ENCODE data around the gene SOX18. TPM values are rescaled to one million over a fixed set of nuclear protein-coding genes. Genes with fewer than 3 reads are reported as not detected.

SOX18 gene
- total RNA-seq, 1 donor from 2014 or later: 27.2 TPM

DNA sequence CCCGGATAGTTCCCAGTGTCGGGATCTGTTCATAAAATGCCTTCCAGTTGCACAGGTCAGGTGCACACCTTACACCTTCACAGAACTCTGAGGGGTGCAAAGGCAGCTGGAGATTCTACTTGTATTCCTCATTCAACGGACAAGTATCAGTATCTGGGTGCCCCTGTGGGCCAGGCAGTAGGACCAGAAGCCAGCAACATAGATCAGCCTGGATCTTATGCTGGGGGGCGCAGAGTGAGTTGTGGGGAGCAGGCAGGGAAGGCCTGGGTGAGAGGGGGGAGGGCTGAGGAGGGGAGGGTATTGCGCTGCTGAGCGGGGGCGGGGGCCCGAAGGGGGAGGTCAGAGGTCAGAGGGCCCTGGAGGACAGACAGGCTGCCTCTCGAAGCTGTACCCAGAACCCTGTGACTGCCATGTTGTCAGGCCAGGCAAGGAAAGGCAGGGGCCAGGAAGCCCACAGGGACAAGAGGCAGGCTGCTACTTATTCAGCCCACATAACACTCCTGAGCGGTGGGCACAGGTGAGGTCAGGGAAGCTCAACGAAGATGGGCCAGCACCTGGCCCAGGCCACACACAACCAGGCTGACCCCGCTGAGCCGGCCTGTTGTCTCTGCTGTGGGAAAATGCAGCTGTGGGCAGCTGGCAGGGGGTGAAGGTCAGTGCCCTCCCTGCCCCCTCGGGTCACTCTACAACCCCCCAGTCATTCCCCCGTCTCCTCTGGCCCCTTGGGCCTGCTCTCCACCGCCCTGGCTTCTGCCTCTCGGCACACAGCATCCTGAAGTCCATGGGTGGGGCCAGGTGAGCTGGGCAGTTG lies 31.6 kb upstream of the SOX18 start:
- DNase-seq (ENCODE audit: low read depth in 2 of 2): no peak

DNA sequence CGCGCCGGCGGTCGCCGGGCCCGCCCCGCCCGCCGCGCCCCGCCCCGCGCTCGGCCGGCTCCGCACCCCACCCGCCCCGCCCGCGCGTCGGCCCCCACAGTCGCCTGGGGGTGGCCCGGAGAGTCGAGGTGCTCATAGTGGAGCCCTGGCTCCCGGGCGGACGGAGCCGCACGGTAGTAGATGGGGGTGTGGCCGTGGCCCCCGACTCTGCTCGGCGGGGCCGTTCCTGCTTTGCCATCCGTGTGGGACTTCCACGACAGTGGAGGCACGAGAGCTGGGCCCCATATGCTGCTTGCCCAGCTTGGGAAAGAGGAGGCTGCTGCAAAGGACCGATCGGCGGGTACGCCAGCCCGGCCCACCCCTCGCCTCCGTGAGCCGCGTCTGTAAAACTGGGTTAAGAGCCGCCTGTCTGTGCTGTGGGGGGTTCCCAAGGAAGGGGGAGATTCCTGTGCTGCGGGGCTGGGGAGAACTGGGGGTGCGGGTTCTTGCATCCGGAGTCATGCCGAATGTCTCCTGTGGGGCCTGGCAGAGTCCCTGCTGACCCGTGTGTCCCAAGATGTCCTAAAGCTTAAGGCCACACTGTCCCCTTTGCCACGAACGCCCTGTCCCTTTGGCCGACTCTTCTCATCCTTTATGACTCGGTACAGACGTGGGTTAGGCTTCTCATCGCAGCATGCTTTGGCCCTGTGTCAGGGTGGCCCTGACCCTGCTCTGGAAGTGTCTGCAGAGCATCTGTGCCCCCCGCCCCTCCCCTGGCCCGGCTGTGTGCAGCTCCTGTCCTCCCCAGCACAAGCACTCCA lies 30.8 kb upstream of the SOX18 start, which contains the start of gene OPRL1:
OPRL1 (plus strand) TSS at position 70 of the 800 bp plus-strand sequence. CDS start 12,639 bp downstream, outside the sequence.
- DNase-seq (ENCODE audit: low read depth in 2 of 2): peak in 1 of 2 donors; percentile 32

DNA sequence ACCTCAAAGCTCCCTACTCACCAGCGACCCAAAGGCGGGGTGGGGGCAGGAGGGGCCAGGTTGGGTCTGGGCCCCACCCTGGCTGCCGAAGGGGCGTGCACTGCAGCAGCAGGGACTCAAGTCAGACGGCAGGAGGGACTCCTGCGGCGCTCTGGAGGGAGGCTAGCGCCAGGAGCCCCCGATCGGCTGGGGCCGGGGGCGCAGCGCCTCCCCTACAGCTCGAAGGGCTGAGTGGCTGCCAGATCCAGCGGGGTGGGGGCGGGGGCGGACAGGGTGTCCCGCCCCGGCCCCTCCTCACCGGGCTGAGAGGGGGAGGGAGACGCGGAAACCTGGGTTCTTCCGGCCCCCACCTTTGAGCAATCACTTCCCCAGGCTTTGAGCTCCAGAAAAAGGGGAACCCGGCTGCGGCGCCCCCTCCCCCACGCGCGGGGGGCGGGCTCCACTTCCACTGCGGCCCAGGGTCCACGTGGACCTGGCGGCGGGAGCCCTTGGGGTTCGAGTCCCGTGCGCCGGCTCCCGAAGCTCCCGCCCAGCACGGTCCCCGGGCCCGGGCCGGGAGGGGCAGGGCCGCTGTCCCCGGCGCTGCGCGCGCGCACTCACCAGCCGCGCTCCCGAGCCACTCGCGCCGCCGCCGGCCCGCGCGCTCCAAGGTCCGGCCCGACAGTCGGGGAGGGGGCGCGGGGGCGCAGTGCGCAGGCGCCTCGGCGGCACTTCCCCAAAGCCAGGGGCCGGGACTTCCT lies 30.0 kb upstream of the SOX18 start, which contains the start of gene RGS19:
RGS19 (minus strand) TSS at position 246 of the 740 bp plus-strand sequence. CDS start 2,632 bp downstream, outside the sequence.
- peak; percentile 47 to 83 for DNase-seq (ENCODE audit: low read depth in 2 of 2)

DNA sequence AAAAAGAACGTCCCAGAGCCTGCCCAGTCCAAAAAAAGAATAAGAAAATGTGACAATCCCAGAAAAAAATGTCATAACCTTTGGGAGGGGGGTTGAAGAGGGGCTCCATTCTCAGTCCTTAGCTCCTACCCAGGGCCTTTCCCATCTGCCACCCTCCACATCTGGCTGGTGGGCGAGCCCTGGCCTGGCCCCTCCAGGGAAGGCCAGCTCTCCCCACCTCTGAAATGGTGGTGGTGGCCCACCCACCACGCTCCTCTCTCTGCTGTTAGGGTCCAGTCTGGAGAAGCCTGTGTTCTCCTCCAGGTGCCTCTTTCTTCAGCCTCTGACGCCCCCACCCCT lies 29.5 kb upstream of the SOX18 start:
- no peak for DNase-seq (ENCODE audit: low read depth in 2 of 2)

DNA sequence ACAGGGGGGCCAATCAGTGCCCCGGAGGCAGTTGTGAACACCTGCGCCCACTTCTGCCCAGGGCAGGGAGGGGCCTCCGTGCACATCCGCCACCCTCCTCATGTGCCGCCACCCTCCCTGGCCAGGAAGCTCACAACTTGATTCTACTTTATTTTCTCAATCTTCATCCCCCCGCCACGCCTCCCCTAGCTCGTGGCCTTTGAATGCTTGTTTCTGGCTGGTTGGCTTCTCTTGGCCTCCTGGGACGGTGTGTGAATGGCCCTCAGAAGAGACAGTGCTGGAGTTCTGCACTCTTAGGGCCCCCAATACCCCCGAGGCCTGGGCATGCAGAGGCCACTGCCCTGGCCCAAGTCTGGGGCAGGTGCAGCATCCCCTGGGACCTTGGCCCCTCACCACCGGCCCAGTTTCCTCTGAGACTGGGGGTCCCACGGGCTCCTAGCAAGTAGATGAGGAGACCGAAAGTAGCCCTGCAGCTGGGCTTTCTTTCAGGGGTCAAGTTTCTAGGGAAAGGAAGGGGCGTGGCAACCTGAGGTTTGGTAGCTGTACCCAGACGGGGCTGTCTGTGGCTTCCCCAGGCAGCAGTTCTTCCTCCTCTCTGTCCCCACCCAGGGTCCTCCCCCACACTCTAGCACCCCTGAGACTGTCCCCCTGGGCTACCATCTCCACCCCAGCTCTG lies 28.6 kb upstream of the SOX18 start:
- no peak for DNase-seq (ENCODE audit: low read depth in 2 of 2)

DNA sequence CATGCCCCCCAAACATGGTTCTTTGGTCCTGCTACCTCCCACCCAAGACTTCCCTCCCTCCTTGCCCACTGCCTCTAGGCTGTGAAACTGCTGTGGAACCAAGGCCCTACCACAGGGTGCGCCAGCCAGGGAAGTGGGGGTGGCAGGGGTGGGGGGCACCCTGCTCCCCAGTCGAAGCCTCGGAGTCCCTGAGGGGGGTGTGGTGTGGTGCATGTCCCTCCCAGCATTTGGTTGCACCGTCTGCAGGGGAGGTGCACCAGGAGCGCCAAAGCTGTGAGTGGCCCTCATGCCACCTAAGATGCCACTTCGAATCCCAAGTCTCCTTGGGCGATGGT lies 28.1 kb upstream of the SOX18 start:
- DNase-seq (ENCODE audit: low read depth in 2 of 2): no peak

DNA sequence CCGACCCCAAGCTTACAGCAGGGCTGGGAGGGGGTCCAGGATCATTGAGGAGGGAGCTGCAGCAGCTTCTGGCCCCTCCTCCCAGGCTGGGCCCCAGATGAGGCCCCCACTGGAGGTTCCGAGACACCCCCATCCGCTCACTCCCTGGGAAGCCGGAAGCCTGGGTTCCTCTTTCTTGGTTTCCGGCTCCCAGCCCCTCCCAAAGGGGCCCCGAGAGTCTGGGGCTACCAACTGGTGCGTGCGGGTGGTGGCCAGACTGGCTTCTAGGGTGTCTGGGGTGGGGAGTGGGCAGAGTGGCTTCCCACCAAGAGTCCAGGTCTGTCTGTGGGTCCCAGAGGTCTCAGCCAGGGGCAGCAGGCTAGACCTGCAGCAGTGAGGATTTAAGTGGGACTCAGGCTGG lies 27.7 kb upstream of the SOX18 start:
- DNase-seq (ENCODE audit: low read depth in 2 of 2): no peak

DNA sequence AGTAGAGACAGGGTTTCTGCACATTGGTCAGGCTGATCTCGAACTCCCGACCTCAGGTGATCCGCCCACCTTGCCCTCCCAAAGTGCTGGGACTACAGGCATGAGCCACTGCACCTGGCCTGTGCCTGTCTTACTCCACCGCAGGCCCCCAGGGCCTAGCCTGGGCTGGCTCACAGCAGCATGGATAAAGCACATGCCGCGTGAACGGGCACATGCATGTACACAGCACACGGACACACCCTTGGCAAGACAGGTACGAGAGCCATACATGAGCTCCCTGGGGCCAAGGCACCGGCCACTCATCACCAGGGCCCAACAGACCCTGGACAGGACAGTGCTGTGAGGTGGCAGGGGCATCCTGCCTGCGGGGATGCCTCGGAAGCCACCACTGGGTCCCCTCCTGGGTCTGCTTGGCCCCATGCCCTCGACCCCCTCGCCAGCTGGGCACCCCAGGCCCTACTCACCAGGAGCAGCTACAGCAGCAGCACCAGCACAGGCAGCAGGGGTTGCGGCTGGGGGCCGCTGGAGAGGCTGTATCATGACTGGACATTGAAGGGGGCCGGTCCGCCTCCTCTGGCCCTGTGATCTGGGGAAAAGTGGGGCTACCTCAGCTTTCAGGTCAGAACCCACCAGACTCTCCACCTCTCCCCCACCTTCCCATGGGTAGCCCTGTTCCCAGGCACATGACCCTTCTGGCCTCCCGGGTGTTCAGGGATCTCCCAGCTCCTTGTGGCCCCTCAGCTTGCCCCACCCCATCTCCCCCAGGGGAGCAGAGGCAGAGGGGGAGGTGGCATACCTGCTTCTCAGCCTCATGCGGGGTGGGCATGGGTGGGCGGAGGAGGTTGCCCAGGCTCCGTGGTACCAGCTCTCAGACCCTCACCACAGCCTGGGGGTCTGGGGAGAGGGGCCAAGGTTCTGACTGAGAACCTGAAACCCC lies 26.9 kb upstream of the SOX18 start:
- DNase-seq (ENCODE audit: low read depth in 2 of 2): no peak

DNA sequence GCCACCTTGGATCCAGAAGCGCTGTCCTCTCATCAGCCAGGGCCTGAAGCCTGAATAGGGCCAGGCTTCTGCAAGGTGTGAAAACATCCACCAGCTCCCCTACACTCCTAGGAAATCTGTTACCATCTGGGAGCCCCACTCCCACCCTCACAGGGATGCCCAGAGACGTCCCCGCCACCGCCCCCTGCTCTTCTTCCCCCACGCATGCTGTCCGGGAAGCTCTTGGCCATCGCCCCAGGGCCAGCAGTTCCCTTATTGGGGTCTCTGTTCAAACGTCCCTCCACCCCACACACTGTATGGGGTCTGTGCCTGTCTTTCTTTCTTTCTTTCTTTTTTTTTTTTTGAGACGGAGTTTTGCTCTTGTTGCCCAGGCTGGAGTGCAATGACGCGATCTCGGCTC lies 26.1 kb upstream of the SOX18 start:
- no peak for DNase-seq (ENCODE audit: low read depth in 2 of 2)

DNA sequence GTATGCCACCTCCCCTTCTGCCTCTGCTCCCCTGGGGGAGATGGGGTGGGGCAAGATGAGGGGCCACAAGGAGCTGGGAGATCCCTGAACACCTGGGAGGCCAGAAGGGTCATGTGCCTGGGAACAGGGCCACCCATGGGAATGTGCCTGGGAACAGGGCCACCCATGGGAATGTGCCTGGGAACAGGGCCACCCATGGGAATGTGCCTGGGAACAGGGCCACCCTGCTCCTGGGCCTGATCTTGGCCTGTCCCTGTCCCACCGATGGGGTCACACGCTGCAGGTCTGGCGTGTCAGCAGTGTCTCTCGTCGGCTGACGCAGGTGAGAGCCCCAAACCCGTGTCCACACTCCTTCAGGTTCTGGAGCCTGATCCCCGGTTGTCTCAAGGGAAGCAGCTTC lies 25.5 kb upstream of the SOX18 start:
- no peak for DNase-seq (ENCODE audit: low read depth in 2 of 2)

DNA sequence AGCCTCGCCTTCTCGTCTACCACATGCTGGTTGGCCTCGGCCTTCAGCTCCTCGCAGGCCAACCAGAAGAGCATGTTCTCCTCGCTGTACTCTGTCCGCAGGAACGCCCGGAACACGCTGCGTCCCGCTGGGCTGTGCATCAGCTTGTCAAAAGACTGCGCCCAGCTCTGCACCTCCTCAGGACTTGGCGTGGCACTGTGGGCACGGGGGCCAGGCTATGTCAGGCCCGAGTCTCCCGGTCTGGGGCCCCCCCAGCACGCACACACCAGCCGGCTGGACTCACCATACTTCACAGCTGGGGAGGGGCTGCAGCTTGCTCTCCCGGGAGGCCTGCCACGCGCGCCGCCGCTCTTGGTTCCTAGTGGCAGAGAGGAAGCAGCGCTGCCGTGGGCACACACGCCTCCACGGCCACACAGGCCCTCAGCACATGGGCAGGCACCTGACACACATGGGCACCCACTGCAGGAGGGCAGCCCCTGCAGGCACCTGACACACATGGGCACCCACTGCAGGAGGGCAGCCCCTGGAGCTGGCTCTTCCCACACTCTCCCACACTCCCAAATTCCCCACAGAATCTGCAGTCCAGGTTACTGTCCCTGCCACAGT lies 24.8 kb upstream of the SOX18 start:
- DNase-seq (ENCODE audit: low read depth in 2 of 2): no peak

DNA sequence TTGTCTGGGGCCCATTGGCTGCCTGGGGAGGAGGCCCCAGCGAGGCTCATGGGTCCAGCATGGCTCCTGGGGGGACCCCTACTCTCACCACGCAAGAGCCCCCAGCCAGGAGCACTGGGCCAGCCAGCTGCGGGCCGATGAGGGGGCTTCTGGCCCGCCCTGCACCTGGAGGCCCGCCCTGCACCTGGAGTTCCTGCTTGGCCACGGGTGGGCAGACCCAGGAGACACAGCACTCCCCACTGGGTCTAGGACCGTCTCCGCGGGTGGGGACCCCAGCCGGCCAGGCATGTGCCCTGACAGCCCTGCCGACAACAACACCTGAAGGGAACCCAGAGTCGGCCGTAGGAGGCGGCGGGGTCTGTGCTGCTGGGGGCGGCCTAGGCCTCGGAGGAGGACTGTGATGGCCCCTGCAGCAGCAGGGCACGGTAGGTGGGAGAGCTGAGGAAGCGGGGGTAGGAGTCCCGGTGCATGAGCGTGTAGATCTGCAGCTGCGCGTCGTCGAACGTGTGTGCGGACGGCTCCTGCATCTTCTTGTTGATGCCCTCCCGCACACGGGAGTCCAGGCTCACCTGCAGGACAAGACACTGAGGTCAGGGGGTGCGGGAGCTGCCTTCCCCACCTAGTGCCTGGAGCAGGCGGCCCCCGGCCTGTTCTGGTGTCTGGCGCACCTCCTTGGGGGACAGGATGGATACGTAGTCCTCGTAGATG lies 24.2 kb upstream of the SOX18 start:
- DNase-seq (ENCODE audit: low read depth in 2 of 2): no peak

DNA sequence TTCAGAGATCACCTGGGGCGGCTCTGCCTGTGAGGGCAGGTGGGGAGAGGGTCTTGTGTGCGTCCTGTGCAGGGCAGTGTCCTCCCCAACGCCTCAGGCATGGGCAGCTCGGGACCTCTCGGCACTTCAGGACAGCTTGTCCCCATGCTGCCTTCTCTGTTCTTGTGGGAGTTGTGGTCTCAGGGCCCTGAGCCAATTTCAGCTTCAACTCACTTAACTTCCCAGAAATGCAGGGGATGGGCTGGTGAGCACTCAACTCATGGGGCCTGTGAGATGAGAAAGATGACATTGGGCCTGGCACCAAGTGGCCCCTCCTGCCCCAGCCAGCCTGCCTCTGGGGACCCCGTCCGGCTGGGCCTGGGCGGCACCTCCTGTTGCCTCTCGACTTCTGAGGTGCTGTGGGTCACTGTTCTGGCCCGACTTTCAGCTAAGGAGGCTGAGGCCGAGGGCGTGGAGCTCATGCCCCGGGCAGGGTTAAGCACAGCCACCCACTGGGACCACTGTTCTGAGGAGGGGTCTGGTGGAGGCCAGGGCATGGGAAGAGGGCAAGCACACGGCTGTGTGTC lies 23.1 kb upstream of the SOX18 start:
- DNase-seq (ENCODE audit: low read depth in 2 of 2): no peak

DNA sequence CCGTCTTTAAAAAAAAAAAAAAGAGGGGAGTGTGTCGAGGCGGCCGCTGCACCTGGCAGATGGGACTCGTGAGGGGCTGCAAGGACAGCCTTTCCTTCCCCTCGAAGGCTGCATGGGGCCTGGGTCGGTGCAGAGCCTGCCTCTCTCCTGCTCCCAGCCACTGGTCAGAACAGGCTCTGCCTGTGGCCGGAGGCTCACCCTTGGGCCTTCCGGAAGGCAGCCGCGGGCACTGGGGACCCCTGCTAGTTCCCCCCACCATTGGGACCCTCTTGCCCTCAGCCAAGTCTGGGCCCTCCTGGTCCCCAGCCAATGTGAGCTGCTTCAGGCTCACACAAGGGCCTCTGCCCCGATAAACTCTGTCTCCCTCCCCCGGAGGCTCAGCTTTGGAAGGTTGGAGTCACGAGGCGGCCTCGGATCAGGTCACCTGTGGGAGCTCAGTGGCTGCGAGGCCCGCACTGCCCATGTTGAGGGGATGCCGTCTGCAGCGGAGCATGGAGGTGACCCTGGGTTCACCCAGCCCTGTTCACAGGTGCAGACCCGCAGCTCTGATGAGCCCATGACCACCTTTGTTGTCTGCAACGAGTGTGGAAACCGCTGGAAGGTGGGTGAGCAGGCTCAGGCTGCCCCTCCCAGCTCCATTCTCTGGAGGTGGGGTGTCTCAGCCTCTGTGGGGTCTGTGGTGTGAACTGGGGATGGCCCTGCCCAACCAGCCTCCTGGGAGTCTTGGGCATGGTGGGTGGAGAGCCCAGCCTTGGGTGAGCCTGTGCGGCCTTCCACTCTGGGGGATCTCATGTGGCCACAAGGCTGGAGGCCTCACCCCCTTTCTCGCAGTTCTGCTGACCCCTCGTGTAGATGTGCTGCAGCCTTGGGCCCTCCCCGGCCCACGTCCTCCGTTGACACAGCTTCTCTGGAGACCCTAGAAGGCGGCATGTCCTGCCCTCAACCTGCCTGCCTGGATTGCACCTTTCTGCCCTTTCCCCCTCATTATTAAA lies 22.2 kb upstream of the SOX18 start:
- DNase-seq (ENCODE audit: low read depth in 2 of 2): no peak

DNA sequence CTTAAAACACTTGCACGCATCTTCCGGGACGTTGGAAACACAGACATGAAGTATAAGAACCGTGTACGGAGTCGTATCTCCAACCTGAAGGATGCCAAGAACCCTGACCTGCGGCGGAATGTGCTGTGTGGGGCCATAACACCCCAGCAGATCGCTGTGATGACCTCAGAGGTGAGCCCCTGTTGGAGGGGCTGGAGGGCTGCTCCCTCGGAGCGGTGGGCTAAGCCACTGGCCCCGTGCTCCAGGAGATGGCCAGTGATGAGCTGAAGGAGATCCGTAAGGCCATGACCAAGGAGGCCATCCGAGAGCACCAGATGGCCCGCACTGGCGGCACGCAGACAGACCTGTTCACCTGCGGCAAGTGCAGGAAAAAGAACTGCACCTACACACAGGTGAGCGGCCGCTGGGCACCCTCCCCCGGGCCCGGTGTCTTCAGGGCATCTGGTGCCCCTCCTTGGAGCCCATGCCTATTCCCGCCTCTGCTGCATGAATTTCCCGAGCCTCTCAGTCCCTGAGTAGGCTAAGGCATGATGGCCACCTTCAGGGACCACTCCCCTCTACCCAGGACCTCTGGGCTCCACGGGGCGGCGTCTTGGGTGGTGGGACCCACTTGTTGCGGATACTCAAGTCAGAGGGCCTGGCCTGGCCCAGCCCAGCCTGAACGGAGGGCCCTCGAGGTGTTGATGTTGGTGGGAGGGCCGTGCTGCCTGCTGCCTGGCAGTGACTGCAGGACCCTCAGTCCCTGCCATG lies 21.0 kb upstream of the SOX18 start:
- DNase-seq (ENCODE audit: low read depth in 2 of 2): no peak

DNA sequence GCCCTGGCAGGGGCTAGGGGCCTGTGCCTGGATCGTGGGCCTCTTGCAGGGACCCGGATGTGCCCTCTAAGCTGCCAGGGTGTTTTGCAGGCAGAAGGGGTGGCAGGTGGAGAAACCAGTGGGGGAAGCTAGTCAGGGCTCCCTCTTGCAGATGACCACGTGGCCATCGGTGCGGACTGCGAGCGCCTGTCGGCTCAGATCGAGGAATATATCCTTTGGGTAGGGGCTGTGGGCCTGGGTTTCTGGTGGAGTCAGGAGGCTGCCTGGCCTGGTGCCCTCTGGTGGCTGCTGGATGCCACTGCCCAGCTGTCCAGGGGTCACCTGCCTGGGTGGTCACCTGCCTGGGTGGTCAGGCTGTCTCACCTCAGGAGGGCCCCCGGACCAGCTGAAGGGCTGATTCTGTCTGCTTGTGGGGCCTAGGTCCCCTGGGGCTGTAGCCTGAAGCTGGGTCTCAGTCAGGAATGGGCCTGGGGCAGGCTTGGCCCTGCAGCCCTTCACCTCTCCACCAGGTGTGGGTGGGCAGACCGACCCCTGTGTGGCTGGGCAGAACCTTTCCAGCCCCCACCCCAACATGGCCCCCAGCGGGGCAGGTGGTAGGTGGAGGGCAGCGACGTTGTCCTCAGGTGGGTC lies 20.3 kb upstream of the SOX18 start:
- DNase-seq (ENCODE audit: low read depth in 2 of 2): peak in 1 of 2 donors; percentile 50

DNA sequence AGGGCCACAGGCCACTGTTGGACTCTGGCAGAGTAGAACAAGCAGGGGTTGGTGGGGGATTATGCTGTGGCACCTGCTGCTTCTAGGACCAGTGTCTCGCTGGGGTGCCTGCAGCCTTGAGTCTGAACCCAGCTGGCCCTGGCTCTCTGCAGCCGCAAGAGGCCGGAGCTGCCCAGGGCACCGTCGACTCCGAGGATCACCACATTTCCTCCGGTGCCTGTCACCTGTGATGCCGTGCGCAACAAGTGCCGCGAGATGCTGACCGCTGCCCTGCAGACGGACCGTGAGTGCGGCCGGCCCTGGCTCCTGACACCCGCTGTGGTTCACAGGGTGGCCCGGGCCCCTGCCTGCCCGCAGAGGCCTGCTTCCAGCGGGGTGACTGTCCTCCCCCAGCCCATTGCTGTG lies 19.8 kb upstream of the SOX18 start:
- no peak for DNase-seq (ENCODE audit: low read depth in 2 of 2)

Data from dermis microvascular lymphatic vessel endothelial cell (primary cell).